Stimulated activated CD4-positive, alpha-beta T cell treated with anti-CD3 and anti-CD28 coated beads, Interleukin-4, amount 100 ng/mL, for 48 hours (primary cell): ENCODE results near the gene RAB7A.
A peak's percentile ranks its signal among the peaks of the same experiment; 100 is the strongest.
"Not testable (repeated sequence)": the region's sequence is repeated elsewhere in the genome, so short reads cannot be mapped to it uniquely, and the experiment has no call there.

ENCODE experiments used
- DNase-seq, 2 donors: peaks; one replicate each; pipeline ENCODE4 v3.0.0-alpha.2; 2020; ENCODE audit warnings: low read depth in 2 of 2

The RAB7A gene

GRCh38 chr3:128820252-128820839 lies 94.4 kb downstream of the RAB7A start:
- DNase-seq: no peak

- no peak for DNase-seq
Observed at GRCh38 chr3:128823008-128823407, 97.0 kb downstream of the RAB7A start.

GRCh38 chr3:128823631-128824030 lies 97.6 kb downstream of the RAB7A start:
- DNase-seq: no peak

- DNase-seq: no peak
Observed at GRCh38 chr3:128824132-128824850, 98.3 kb downstream of the RAB7A start.

GRCh38 chr3:128825117-128825725 lies 99.2 kb downstream of the RAB7A start:
- DNase-seq: no peak

GRCh38 chr3:128829087-128829486 lies 103.1 kb downstream of the RAB7A start:
- not testable (repeated sequence) for DNase-seq

- not testable (repeated sequence) for DNase-seq
Observed at GRCh38 chr3:128829925-128830625, 104.1 kb downstream of the RAB7A start.

- not testable (repeated sequence) for DNase-seq
Observed at GRCh38 chr3:128830762-128831161, 104.8 kb downstream of the RAB7A start.

- not testable (repeated sequence) for DNase-seq
Observed at GRCh38 chr3:128832979-128833378, 107.0 kb downstream of the RAB7A start.

- DNase-seq: no peak
Observed at GRCh38 chr3:128835096-128835495, 109.1 kb downstream of the RAB7A start.

GRCh38 chr3:128841926-128842920 lies 116.2 kb downstream of the RAB7A start:
- DNase-seq: no peak

- no peak for DNase-seq
Observed at GRCh38 chr3:128844502-128844901, 118.5 kb downstream of the RAB7A start.

- DNase-seq: no peak
Observed at GRCh38 chr3:128845119-128845777, 119.3 kb downstream of the RAB7A start.

- DNase-seq: peak; percentile 84 to 87
Observed at GRCh38 chr3:128845778-128846485, 119.9 kb downstream of the RAB7A start.

- peak; percentile 11 to 21 for DNase-seq
Observed at GRCh38 chr3:128846486-128846891, 120.5 kb downstream of the RAB7A start.

GRCh38 chr3:128847666-128848370 lies 121.8 kb downstream of the RAB7A start:
- DNase-seq: no peak

GRCh38 chr3:128848936-128849335 lies 123.0 kb downstream of the RAB7A start:
- DNase-seq: no peak

GRCh38 chr3:128849911-128850455 lies 124.0 kb downstream of the RAB7A start:
- DNase-seq: no peak

- no peak for DNase-seq
Observed at GRCh38 chr3:128850544-128850943, 124.6 kb downstream of the RAB7A start.
